Esophagus muscularis mucosa (tissue), 4 donors: ENCODE results near the gene MAGI2.

Experiments used
- CTCF ChIP-seq, 3 experiments: fragments of 200-600 bp in 2 of 3; fragments of 450-650 bp in 1 of 3; sonication (generic) in 2 of 3; IDR thresholded peaks; one replicate each; pipeline ENCODE4 v1.5.1; 2017 to 2019; ENCODE audit warnings: antibody characterized with exemption in 3 of 3, mild to moderate bottlenecking in 2 of 3, moderate library complexity in 1 of 3
- EP300 ChIP-seq: sonication (generic); formaldehyde crosslinking; IDR thresholded peaks from one replicate; pipeline ENCODE4 v1.6.1; 2017; ENCODE audit warnings: antibody characterized with exemption
- POLR2AphosphoS5 ChIP-seq, 2 donors: sonication (generic); formaldehyde crosslinking; IDR thresholded peaks; one replicate each; pipeline ENCODE4 v1.6.1; 2017; ENCODE audit warnings: antibody characterized with exemption in 2 of 2

- TF ChIP-seq POLR2AphosphoS5 (IDR thresholded peaks at IDR 0.05): no peak
- TF ChIP-seq CTCF (IDR thresholded peaks at IDR 0.05): no peak
- TF ChIP-seq EP300: no peak
Observed at GRCh38 chr7:79281426-79281825, 172.0 kb downstream of the MAGI2 start.
